Fibroblast of pulmonary artery (primary cell): ENCODE measurements around the gene MEGF9.
"Not testable (repeated sequence)": the region's sequence is repeated elsewhere in the genome, so short reads cannot be mapped to it uniquely, and the experiment has no call there.

Experiments used
- DNase-seq: peaks from one replicate; pipeline ENCODE4 v3.0.0-alpha.2; 2010; ENCODE audit warnings: low read depth
- H3K4me3 ChIP-seq: replicated peaks from 2 replicates; pipeline ENCODE4 v1.5.1; 2011; ENCODE audit warnings: low read depth, mild to moderate bottlenecking, control low read depth, low read length, moderate library complexity
- TF ChIP-seq, protein P1 (sequence below): IDR thresholded peaks from 2 replicates; pipeline ENCODE4 v1.5.1; 2011; ENCODE audit warnings: mild to moderate bottlenecking, control low read depth, low read length, inconsistent platforms; ENCODE audit errors: missing control alignments

Gene MEGF9

DNA sequence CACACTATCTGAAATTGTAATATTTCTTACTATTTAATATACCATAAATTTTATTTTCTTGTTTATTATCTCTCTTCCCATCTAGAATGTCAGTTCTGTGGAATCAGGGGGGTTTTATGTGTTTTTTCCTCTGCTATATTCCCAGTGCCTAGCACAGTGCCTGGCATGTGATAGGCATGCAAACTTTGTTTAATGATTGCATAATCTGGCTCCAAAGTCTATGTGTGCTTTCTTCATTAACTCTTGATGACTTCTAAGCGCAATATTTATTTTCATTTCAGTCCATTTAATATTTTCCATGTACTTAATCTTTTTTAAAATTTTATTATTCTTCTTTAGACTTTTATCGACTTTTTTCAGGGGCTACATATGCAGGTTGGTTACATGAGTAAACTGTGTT, 73.9 kb downstream of the MEGF9 start:
- H3K4me3 ChIP-seq = no peak overlapping the region
- TF ChIP-seq, protein P1, sequence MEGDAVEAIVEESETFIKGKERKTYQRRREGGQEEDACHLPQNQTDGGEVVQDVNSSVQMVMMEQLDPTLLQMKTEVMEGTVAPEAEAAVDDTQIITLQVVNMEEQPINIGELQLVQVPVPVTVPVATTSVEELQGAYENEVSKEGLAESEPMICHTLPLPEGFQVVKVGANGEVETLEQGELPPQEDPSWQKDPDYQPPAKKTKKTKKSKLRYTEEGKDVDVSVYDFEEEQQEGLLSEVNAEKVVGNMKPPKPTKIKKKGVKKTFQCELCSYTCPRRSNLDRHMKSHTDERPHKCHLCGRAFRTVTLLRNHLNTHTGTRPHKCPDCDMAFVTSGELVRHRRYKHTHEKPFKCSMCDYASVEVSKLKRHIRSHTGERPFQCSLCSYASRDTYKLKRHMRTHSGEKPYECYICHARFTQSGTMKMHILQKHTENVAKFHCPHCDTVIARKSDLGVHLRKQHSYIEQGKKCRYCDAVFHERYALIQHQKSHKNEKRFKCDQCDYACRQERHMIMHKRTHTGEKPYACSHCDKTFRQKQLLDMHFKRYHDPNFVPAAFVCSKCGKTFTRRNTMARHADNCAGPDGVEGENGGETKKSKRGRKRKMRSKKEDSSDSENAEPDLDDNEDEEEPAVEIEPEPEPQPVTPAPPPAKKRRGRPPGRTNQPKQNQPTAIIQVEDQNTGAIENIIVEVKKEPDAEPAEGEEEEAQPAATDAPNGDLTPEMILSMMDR = no peak
- no peak for DNase-seq

- DNase-seq = no peak
- no peak overlapping the region for H3K4me3 ChIP-seq
- TF ChIP-seq, protein P1 = no peak
Measured at GRCh38 chr9:120637919-120638318, 76.4 kb downstream of the MEGF9 start.

DNA sequence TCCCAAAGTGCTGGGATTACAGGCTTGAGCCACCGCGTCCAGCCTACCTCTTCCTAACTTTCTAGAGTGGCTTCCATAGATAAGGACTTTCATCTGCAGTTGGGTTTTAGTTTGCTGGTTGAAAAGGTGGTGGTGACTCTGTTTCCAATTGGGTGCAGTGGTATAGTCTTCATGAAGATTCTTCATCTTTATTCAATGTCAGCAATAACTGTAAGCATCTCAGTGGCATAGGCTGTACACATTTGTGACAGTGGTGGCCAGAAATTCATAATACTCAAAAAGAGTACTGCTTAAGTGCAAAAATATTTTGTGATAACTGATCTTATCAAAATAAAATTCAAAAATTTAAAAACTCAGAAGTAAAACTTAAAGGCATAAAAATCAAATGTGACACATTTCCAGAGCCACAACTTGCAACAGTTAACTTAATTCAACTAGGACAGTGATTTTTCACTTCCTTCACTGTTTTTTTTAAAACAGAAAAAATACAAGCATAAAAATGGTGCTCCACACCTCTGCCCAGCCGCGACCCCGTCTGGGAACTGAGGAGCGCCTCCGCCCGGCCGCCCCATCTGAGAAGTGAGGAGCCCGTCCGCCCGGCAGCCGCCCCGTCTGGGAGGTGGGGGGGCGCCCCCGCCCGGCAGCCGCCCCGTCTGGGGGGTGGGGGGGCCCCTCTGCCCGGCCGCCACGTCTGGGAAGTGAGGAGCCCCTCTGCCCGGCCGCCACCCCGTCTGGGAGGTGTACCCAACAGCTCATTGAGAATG, 77.9 kb downstream of the MEGF9 start:
- DNase-seq = no peak
- no peak overlapping the region for H3K4me3 ChIP-seq
- TF ChIP-seq, protein P1 = no peak

- DNase-seq = no peak
- TF ChIP-seq, protein P1 = no peak
- no peak overlapping the region for H3K4me3 ChIP-seq
Measured at GRCh38 chr9:120635011-120635410, 79.3 kb downstream of the MEGF9 start.

GRCh38 chr9:120630333-120630732, 83.9 kb downstream of the MEGF9 start:
- H3K4me3 ChIP-seq = no peak overlapping the region
- TF ChIP-seq, protein P1 = no peak
- DNase-seq = no peak

GRCh38 chr9:120628925-120629497, 85.3 kb downstream of the MEGF9 start:
- H3K4me3 ChIP-seq = not testable (repeated sequence)
- peak; percentile 34 for DNase-seq

DNA sequence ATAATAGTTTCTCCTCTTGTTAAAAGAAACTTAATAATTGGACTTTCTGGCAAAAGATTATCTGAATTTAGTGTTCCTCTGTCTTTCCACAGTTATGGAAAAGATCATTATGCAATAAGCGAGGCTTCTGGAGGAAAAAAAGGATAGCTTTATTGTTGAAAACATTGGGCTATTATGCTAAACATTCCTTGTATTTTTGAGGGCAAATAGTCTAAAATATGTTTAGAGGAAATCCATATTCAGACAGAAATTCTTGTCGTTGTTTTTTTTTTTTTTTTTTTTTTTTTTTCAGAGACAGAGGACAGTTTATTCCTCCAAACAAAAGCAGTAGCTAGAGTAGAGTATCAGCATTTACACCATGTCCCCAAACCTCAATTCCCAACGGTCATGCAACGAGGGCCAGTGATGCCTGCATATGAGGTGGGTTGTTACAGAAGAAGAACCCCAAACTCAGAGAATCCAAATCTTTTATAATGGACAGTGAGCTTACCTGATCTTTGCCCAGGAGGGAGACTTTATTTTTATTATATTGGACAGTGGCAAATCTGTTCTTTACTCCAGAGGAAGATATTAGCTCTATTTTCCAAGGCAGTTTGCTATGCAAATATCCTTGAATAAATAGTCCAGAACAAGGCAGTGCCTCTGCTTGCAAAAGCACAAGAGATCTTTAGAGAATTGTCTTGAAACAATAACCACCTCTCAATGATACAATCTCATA, 85.9 kb downstream of the MEGF9 start:
- TF ChIP-seq, protein P1 = no peak
- no peak for DNase-seq

More for the DNA sequence above, 85.9 kb downstream of the MEGF9 start:
- H3K4me3 ChIP-seq = no peak overlapping the region
